GM12878 (cell line): ENCODE data around the gene TBL1XR1. TPM values are rescaled to one million over a fixed set of nuclear protein-coding genes. Genes with fewer than 3 reads are reported as not detected.

Source experiments
- ATAC-seq: fragments of 200-7000 bp; cut with Tn5 transposase; 3 replicates; pipeline ENCODE4 v1.9.1; 2020; ENCODE audit warnings: mild to moderate bottlenecking, moderate library complexity
- BruUV-seq: library from RNA; stranded (reverse); fragments of 400-500 nt; replicated peaks from 2 replicates; lab custom pipeline; 2021; lab: Mats Ljungman, UMichigan
- CTCF ChIA-PET: fragments of 300-600 bp; sonication (Branson Sonifier 250); formaldehyde crosslinking; extraction: SDS; loops from one replicate; lab custom pipeline; 2021; ENCODE audit warnings: inconsistent platforms; lab: Yijun Ruan, JAX
- POLR2A ChIA-PET: fragments of 350-600 bp; formaldehyde crosslinking; extraction: SDS; loops from one replicate; lab custom pipeline; 2021; ENCODE audit warnings: inconsistent platforms; lab: Charles Lee
- RAD21 ChIA-PET: fragments of 300-600 bp; sonication (Branson Sonifier 250); formaldehyde crosslinking; loops from one replicate; lab custom pipeline; 2023; ENCODE audit warnings: antibody characterized with exemption; ENCODE audit not compliant: unreplicated experiment; lab: Charles Lee
- SMC1A ChIA-PET: fragments of 300-600 bp; sonication (Branson Sonifier 250); formaldehyde crosslinking; loops from one replicate; lab custom pipeline; 2023; ENCODE audit not compliant: unreplicated experiment, uncharacterized antibody; lab: Charles Lee
- DNase-seq: peaks from one replicate; pipeline ENCODE4 v3.0.0-alpha.2; 2011; ENCODE audit warnings: low read depth, low spot score
- FAIRE-seq: peaks from 3 replicates; lab custom pipeline; 2011; peaks lifted over from hg19 to GRCh38; lab: Jason Lieb, UNC
- H2AFZ ChIP-seq: 2 replicates; pipeline ENCODE4 v1.6.0; 2011; ENCODE audit warnings: low read depth, low read length, control low read depth; ENCODE audit not compliant: control insufficient read depth
- H3K27ac ChIP-seq: 2 replicates; pipeline ENCODE4 v1.5.1; 2011; ENCODE audit warnings: control low read depth; ENCODE audit not compliant: control insufficient read depth, insufficient read depth
- H3K27me3 ChIP-seq, 2 experiments: replicated peaks in 1 of 2; 2 replicates each; pipeline versions ENCODE4 v1.6.0 to v1.6.1; 2011; ENCODE audit warnings: low read length in 1 of 2; ENCODE audit not compliant: control insufficient read depth in 2 of 2, insufficient read depth in 2 of 2
- H3K36me3 ChIP-seq, 2 experiments: 2 replicates each; pipeline ENCODE4 v1.5.1; 2011; ENCODE audit warnings: low read length in 1 of 2; ENCODE audit not compliant: control insufficient read depth in 2 of 2, insufficient read depth in 2 of 2
- H3K4me1 ChIP-seq: 2 replicates; pipeline ENCODE4 v1.6.1; 2011; ENCODE audit warnings: mild to moderate bottlenecking, low read length, moderate library complexity, mixed read lengths; ENCODE audit not compliant: control insufficient read depth, insufficient read depth
- H3K4me2 ChIP-seq: 2 replicates; pipeline ENCODE4 v1.6.0; 2011; ENCODE audit warnings: control low read depth; ENCODE audit not compliant: control insufficient read depth, insufficient read depth
- H3K4me3 ChIP-seq: fragments of 200-600 bp; sonication (generic); 2 replicates; pipeline ENCODE4 v1.5.1; 2016
- H3K79me2 ChIP-seq: 2 replicates; pipeline ENCODE4 v1.6.0; 2011; ENCODE audit warnings: low read length; ENCODE audit not compliant: control insufficient read depth, insufficient read depth
- H3K9ac ChIP-seq: 2 replicates; pipeline ENCODE4 v1.8.0; 2011; ENCODE audit warnings: low read length, control low read depth, mixed read lengths; ENCODE audit not compliant: control insufficient read depth, insufficient read depth
- H3K9me3 ChIP-seq: replicated peaks from 3 replicates; pipeline ENCODE4 v1.5.1; 2011; ENCODE audit warnings: mild to moderate bottlenecking, low read length; ENCODE audit not compliant: control insufficient read depth, insufficient read depth
- H4K20me1 ChIP-seq: 2 replicates; pipeline ENCODE4 v1.6.0; 2011; ENCODE audit not compliant: control insufficient read depth, insufficient read depth
- ASH2L ChIP-seq: fragments of 300-600, 200-600 bp; sonication (generic); IDR thresholded peaks from 2 replicates; pipeline ENCODE4 v1.6.1; 2017; ENCODE audit warnings: low read depth, mild to moderate bottlenecking, borderline replicate concordance
- BHLHE40 ChIP-seq, 2 experiments: fragments of 450-650 bp in 1 of 2; IDR thresholded peaks; 2 replicates each; pipeline ENCODE4 v1.6.1; 2011 to 2017; ENCODE audit warnings: low read depth in 2 of 2, borderline replicate concordance in 1 of 2, improper control_type of control experiment in 1 of 2, low read length in 1 of 2, mild to moderate bottlenecking in 1 of 2
- BRCA1 ChIP-seq: IDR thresholded peaks from 2 replicates; pipeline ENCODE4 v1.6.1; 2011; ENCODE audit warnings: low read depth, low read length, improper control_type of control experiment
- CHD1 ChIP-seq: IDR thresholded peaks from 2 replicates; pipeline ENCODE4 v1.6.1; 2012; ENCODE audit warnings: low read depth, low read length, improper control_type of control experiment
- EED ChIP-seq: sonication (generic); IDR thresholded peaks from 2 replicates; pipeline ENCODE4 v1.6.1; 2016; ENCODE audit warnings: antibody characterized with exemption, low read depth
- EGR1 ChIP-seq, 2 experiments: IDR thresholded peaks; 1 replicate in 1 of 2; 2 replicates in 1 of 2; pipeline ENCODE4 v1.6.1; 2011 to 2012; ENCODE audit warnings: low read depth in 2 of 2, low read length in 2 of 2, borderline replicate concordance in 1 of 2, mild to moderate bottlenecking in 1 of 2, moderate library complexity in 1 of 2
- EZH2 ChIP-seq: IDR thresholded peaks from 2 replicates; pipeline ENCODE4 v1.6.1; 2012; ENCODE audit warnings: low read depth, mild to moderate bottlenecking, control low read depth, inconsistent platforms, low read length, borderline replicate concordance; ENCODE audit not compliant: control insufficient read depth
- GATAD2B ChIP-seq: fragments of 450-650 bp; conservative IDR thresholded peaks from 2 replicates; pipeline ENCODE4 v1.6.1; 2017; ENCODE audit warnings: low read depth, mild to moderate bottlenecking, moderate library complexity
- HDGF ChIP-seq: fragments of 450-650 bp; IDR thresholded peaks from 2 replicates; pipeline ENCODE4 v1.6.1; 2016; ENCODE audit warnings: antibody characterized with exemption
- MEF2B ChIP-seq: fragments of 450-650 bp; IDR thresholded peaks from 2 replicates; pipeline ENCODE4 v1.6.1; 2018; ENCODE audit warnings: mild to moderate bottlenecking, moderate library complexity; ENCODE audit not compliant: partially characterized antibody, poor library complexity, severe bottlenecking
- MTA3 ChIP-seq: IDR thresholded peaks from 2 replicates; pipeline ENCODE4 v1.6.1; 2012; ENCODE audit warnings: low read length, inconsistent platforms, borderline replicate concordance
- MYC ChIP-seq: IDR thresholded peaks from 2 replicates; pipeline ENCODE4 v1.6.1; 2011; ENCODE audit warnings: mild to moderate bottlenecking, low read length, moderate library complexity, inconsistent platforms; ENCODE audit not compliant: insufficient read depth, insufficient replicate concordance, insufficient read length, severe bottlenecking
- NFIC ChIP-seq: IDR thresholded peaks from 2 replicates; pipeline ENCODE4 v1.6.1; 2012; ENCODE audit warnings: low read depth, mild to moderate bottlenecking, inconsistent platforms, low read length, moderate library complexity
- NFYA ChIP-seq: IDR thresholded peaks from 2 replicates; pipeline ENCODE4 v1.6.1; 2011; ENCODE audit warnings: low read depth, mild to moderate bottlenecking, low read length, improper control_type of control experiment, borderline replicate concordance
- NR2C1 ChIP-seq: fragments of 450-650 bp; IDR thresholded peaks from 2 replicates; pipeline ENCODE4 v1.6.1; 2017; ENCODE audit warnings: antibody characterized with exemption, mild to moderate bottlenecking, moderate library complexity
- POLR2AphosphoS2 ChIP-seq: IDR thresholded peaks from 2 replicates; pipeline ENCODE4 v1.6.1; 2011; ENCODE audit warnings: low read depth, mild to moderate bottlenecking, low read length, improper control_type of control experiment, moderate library complexity
- POLR2AphosphoS5 ChIP-seq: IDR thresholded peaks from 2 replicates; pipeline ENCODE4 v1.6.1; 2011; ENCODE audit warnings: mild to moderate bottlenecking, low read length, inconsistent platforms
- RAD21 ChIP-seq: IDR thresholded peaks from 2 replicates; pipeline ENCODE4 v1.6.1; 2011; ENCODE audit warnings: mild to moderate bottlenecking, low read depth, low read length, moderate library complexity; ENCODE audit not compliant: insufficient read depth
- SPI1 ChIP-seq: IDR thresholded peaks from 2 replicates; pipeline ENCODE4 v1.6.1; 2011; ENCODE audit warnings: low read depth, mild to moderate bottlenecking, low read length, moderate library complexity, borderline replicate concordance; ENCODE audit not compliant: insufficient read depth
- STAT1 ChIP-seq: fragments of 450-650 bp; conservative IDR thresholded peaks from 2 replicates; pipeline ENCODE4 v1.6.1; 2014; ENCODE audit warnings: antibody characterized with exemption, mild to moderate bottlenecking
- TAF1 ChIP-seq: IDR thresholded peaks from 2 replicates; pipeline ENCODE4 v1.6.1; 2011; ENCODE audit warnings: mild to moderate bottlenecking, low read depth, low read length, borderline replicate concordance
- TCF12 ChIP-seq: IDR thresholded peaks from 2 replicates; pipeline ENCODE4 v1.6.1; 2011; ENCODE audit warnings: low read depth, mild to moderate bottlenecking, low read length
- ZNF384 ChIP-seq: IDR thresholded peaks from 2 replicates; pipeline ENCODE4 v1.6.1; 2012; ENCODE audit warnings: low read depth, mild to moderate bottlenecking, low read length, improper control_type of control experiment, borderline replicate concordance
- ZSCAN29 ChIP-seq: fragments of 450-650 bp; IDR thresholded peaks from 2 replicates; pipeline ENCODE4 v1.6.1; 2017; ENCODE audit warnings: mild to moderate bottlenecking, moderate library complexity
- ZZZ3 ChIP-seq: IDR thresholded peaks from 2 replicates; pipeline ENCODE4 v1.6.1; 2011; ENCODE audit warnings: low read depth; ENCODE audit not compliant: control insufficient read depth, insufficient read length
- WGBS: methylation state at CpG from one replicate; pipeline ENCODE4 v1.1.6; 2016; ENCODE audit warnings: low lambda C conversion rate; ENCODE audit not compliant: insufficient replicate concordance, insufficient coverage; ENCODE audit errors: missing lambda C conversion rate; 5-methylcytosine and 5-hydroxymethylcytosine counted together
- in situ Hi-C: fragments of 300-500 bp; cut with MboI; formaldehyde crosslinking; loops from 9 replicates; pipeline ENCODE4 v1.14.3; 2018; ENCODE audit warnings: mixed read lengths
- intact Hi-C: fragments of 100-400 bp; cut with micrococcal nuclease; formaldehyde crosslinking; loops from one replicate; pipeline ENCODE4 v1.14.2; 2022; ENCODE audit not compliant: unreplicated experiment
- polyA plus RNA-seq, 11 experiments: library from polyadenylated mRNA; depleted of rRNA in 4 of 11; unstranded in 6 of 11; stranded (reverse) in 5 of 11; fragments of >200 nt; fragmentation: Nextera tagmentation in 4 of 11; fragmentation: Illumina TruSeq in 1 of 11; extraction: Ambion mirVana in 4 of 11; extraction: Trizol in 1 of 11; gene quantifications; 1 replicate in 1 of 11; 2 replicates in 10 of 11; pipeline versions ENCODE4 v1.2.1 to v1.2.3, GENCODE V29; 2011 to 2016; ENCODE audit warnings: inconsistent platforms in 2 of 11, missing spikeins in 2 of 11, low read depth in 1 of 11
- total RNA-seq, 4 experiments: library from RNA; depleted of rRNA in 3 of 4; stranded (reverse); fragments of >200 nt in 3 of 4; fragmentation: Illumina TruSeq in 1 of 4; extraction: Trizol in 1 of 4; gene quantifications; 2 replicates each; pipeline versions ENCODE4 v1.2.1 to v1.2.3, GENCODE V29; 2013 to 2021
- TF ChIP-seq, protein P1 (sequence below): IDR thresholded peaks from 2 replicates; pipeline ENCODE4 v1.6.1; 2011; ENCODE audit warnings: borderline replicate concordance, low read depth, mild to moderate bottlenecking, moderate library complexity, mixed read lengths, low read length; ENCODE audit not compliant: insufficient read depth; ENCODE audit errors: extremely low read length

Gene TBL1XR1
- total and polyA plus RNA-seq, 10 of the 15 experiments (the other 5 are each of a cell fraction or from before 2014, with no cell fraction given), result 13.0 to 115 (median 60.4) TPM

DNA sequence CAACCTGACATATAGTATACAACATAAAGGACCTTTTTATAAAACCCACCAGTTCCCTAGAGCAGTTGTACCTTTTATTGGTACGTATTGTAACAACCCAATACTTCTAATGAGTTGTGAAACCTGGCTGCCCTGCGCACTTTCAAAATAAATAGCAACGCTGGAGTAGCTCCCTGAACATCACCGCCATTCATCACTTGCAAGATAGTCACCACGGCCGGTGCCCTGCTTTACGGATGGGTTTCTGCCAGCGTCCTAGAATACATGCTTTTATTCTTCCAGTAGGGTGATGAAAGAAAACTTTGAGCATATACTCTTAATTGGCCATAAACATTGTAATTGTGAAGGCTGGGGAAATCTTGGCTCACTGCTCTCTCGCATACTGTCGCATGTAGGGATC is 220.7 kb downstream of the TBL1XR1 start:
- no peak overlapping the region for H3K9ac ChIP-seq
- in situ Hi-C loops, result no loop called here
- SMC1A ChIA-PET, result no interaction called here

DNA sequence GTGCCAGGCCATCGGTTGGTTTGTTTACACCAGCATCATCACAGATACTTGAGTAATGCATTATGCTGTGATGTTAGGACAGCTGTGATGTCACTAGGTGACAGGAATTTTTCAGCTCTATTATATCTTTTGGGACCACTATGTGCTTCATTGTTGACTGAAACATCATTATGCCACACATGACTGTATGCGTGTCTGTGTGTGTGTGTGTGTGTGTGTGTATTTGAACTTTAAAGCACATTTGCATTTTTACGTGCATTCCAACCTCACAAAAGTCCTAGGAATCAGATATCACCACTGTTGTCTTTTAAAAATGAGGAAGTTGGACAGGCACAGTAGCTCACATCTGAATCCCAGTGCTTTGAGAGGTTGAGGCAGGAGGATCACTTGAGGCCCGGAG is 223.0 kb downstream of the TBL1XR1 start:
- ChIA-PET SMC1A (interaction anchor here (1.6 kb wide), 1 partner anchor 220 kb away, joined by 5 read pairs; no protein-coding TSS in a partner anchor), CTCF (interaction anchor here (1.0 kb wide), 1 partner anchor 10 kb away, joined by 3 read pairs; no protein-coding TSS in a partner anchor), POLR2A (no interaction called here), RAD21 (no interaction called here)
- no peak overlapping the region for H3K27ac ChIP-seq
- WGBS, result 50% methylated on average over 4 of the region's 4 CpGs
- no TSS peak for BruUV-seq
- H3K4me3 ChIP-seq, result no peak overlapping the region
- no peak for ATAC-seq
- in situ Hi-C loops, result no loop called here
- H3K4me1 ChIP-seq, result no peaks in the 10 kb centered on the region
- no peaks in the 10 kb centered on the region for H4K20me1 ChIP-seq
- DNase-seq, result no peak
- no peak overlapping the region for H2AFZ ChIP-seq
- H3K79me2 ChIP-seq, result no peaks in the 10 kb centered on the region
- H3K36me3 ChIP-seq, result no peaks in the 10 kb centered on the region
- H3K9me3 ChIP-seq, result no peaks in the 10 kb centered on the region
- intact Hi-C loops, result no loop called here
- H3K9ac ChIP-seq, result no peak overlapping the region
- H3K27me3 ChIP-seq, result no peaks in the 10 kb centered on the region
- H3K4me2 ChIP-seq, result no peak overlapping the region
- FAIRE-seq, result peak; percentile 41
- TF ChIP-seq ZNF384, result no peak
- TF ChIP-seq ZSCAN29, result no peak
- no peak for TF ChIP-seq POLR2AphosphoS5
- no peak for TF ChIP-seq NR2C1
- TF ChIP-seq RAD21, result no peak
- no peak for TF ChIP-seq CHD1
- no peak for TF ChIP-seq EED
- TF ChIP-seq, protein P1, sequence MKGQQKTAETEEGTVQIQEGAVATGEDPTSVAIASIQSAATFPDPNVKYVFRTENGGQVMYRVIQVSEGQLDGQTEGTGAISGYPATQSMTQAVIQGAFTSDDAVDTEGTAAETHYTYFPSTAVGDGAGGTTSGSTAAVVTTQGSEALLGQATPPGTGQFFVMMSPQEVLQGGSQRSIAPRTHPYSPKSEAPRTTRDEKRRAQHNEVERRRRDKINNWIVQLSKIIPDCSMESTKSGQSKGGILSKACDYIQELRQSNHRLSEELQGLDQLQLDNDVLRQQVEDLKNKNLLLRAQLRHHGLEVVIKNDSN, result no peak
- no peak for TF ChIP-seq POLR2AphosphoS2
- no peak for TF ChIP-seq STAT1

More for the DNA sequence above, 220.7 kb downstream of the TBL1XR1 start:
- RAD21 ChIA-PET, result no interaction called here
- Histone ChIP-seq H3K9me3 (no peaks in the 10 kb centered on the region), H3K4me3 (no peak overlapping the region), H3K4me2 (no peak overlapping the region), H3K27ac (no peak overlapping the region), H4K20me1 (no peaks in the 10 kb centered on the region), H2AFZ (no peak overlapping the region), H3K4me1 (no peaks in the 10 kb centered on the region), H3K36me3 (no peaks in the 10 kb centered on the region), H3K27me3 (no peaks in the 10 kb centered on the region), H3K79me2 (no peaks in the 10 kb centered on the region)
- no peak for TF ChIP-seq MYC
- no peak for TF ChIP-seq NFIC
- TF ChIP-seq MEF2B, result no peak
- TF ChIP-seq ASH2L, result no peak
- TF ChIP-seq HDGF, result no peak
- TF ChIP-seq EZH2, result no peak
- no peak for TF ChIP-seq TAF1
- no peak for TF ChIP-seq ZZZ3
- TF ChIP-seq MTA3, result no peak
- no peak for TF ChIP-seq SPI1
- no peak for TF ChIP-seq TCF12
- no peak for TF ChIP-seq BRCA1
- TF ChIP-seq BHLHE40 (IDR thresholded peaks at IDR 0.05; ENCODE audit: borderline replicate concordance in 1 of 2, low read depth in 2 of 2, low read length in 1 of 2), result no peak
- TF ChIP-seq NFYA, result no peak
- no peak for TF ChIP-seq EGR1 (IDR thresholded peaks at IDR 0.05; ENCODE audit: borderline replicate concordance in 1 of 2, low read depth in 2 of 2, low read length in 2 of 2)
- TF ChIP-seq GATAD2B, result no peak
- FAIRE-seq, result no peak
- ATAC-seq, result no peak
- intact Hi-C loops, result no loop called here
- 69% methylated on average over 10 of the region's 10 CpGs for WGBS
- CTCF ChIA-PET, result no interaction called here
- POLR2A ChIA-PET, result no interaction called here
- no peak for DNase-seq
- BruUV-seq, result no TSS peak
